ENCODE results near the gene LAMTOR4. TPM values are rescaled to one million over a fixed set of nuclear protein-coding genes. Genes with fewer than 3 reads are reported as not detected.
A peak's percentile ranks its signal among the peaks of the same experiment; 100 is the strongest.
"Not testable (repeated sequence)": the region's sequence is repeated elsewhere in the genome, so short reads cannot be mapped to it uniquely, and the experiment has no call there.

LAMTOR4 gene
- total RNA-seq, 2 donors from 2014 or later = 213 to 243 TPM

GRCh38 chr7:100132126-100132525, 16.6 kb upstream of the LAMTOR4 start:
- intact Hi-C loops (cut with DNase I) = loop anchor here (5.0 kb wide), 1 partner anchor 90 kb away; no protein-coding TSS in a partner anchor
- H3K36me3 ChIP-seq = no peaks in the 10 kb centered on the region
- H3K27me3 ChIP-seq (replicated peaks; ENCODE audit: insufficient read depth) = no peaks in the 10 kb centered on the region
- DNase-seq (ENCODE audit: low spot score) = no peak
- H3K4me1 ChIP-seq (replicated peaks) = no peaks in the 10 kb centered on the region
- no peak overlapping the region for H3K27ac ChIP-seq
- no peak overlapping the region for H3K4me3 ChIP-seq
- no peaks in the 10 kb centered on the region for H3K9me3 ChIP-seq
- WGBS = 70% methylated on average over 7 of the region's 7 CpGs
- TF ChIP-seq CTCF (IDR thresholded peaks at IDR 0.05) (no peak), POLR2AphosphoS5 (IDR thresholded peaks at IDR 0.05) (no peak), POLR2A (IDR thresholded peaks at IDR 0.05) (no peak)

- DNase-seq (ENCODE audit: low spot score) = peak; percentile 44
- Histone ChIP-seq H3K27ac (no peak overlapping the region), H3K4me3 (no peak overlapping the region), H3K27me3 (replicated peaks; ENCODE audit: insufficient read depth) (no peaks in the 10 kb centered on the region), H3K4me1 (replicated peaks) (no peaks in the 10 kb centered on the region), H3K9me3 (no peaks in the 10 kb centered on the region), H3K36me3 (no peaks in the 10 kb centered on the region)
- TF ChIP-seq POLR2AphosphoS5 (IDR thresholded peaks at IDR 0.05) (peak; percentile 20), POLR2A (IDR thresholded peaks at IDR 0.05) (no peak), CTCF (IDR thresholded peaks at IDR 0.05) (peak; percentile 37 to 85 (median 78))
- intact Hi-C loops (cut with DNase I) = loop anchor here (5.0 kb wide), 1 partner anchor 90 kb away; no protein-coding TSS in a partner anchor
- WGBS = 20% methylated on average over 3 of the region's 3 CpGs
Observed at GRCh38 chr7:100132697-100133151, 16.0 kb upstream of the LAMTOR4 start.

- DNase-seq (ENCODE audit: low spot score) = no peak
- intact Hi-C loops (cut with DNase I) = no loop called here
- no peaks in the 10 kb centered on the region for H3K9me3 ChIP-seq
- no peaks in the 10 kb centered on the region for H3K27me3 ChIP-seq (replicated peaks; ENCODE audit: insufficient read depth)
- no peaks in the 10 kb centered on the region for H3K36me3 ChIP-seq
- no peak for TF ChIP-seq POLR2AphosphoS5 (IDR thresholded peaks at IDR 0.05)
- no peak for TF ChIP-seq POLR2A (IDR thresholded peaks at IDR 0.05)
- TF ChIP-seq CTCF (IDR thresholded peaks at IDR 0.05) = no peak
- no peaks in the 10 kb centered on the region for H3K4me1 ChIP-seq (replicated peaks)
- WGBS = 77% methylated on average over 13 of the region's 13 CpGs
- H3K4me3 ChIP-seq = no peak overlapping the region
- H3K27ac ChIP-seq = no peak overlapping the region
Observed at GRCh38 chr7:100137851-100138760, 10.6 kb upstream of the LAMTOR4 start.

GRCh38 chr7:100141555-100141949, 7.2 kb upstream of the LAMTOR4 start:
- intact Hi-C loops (cut with DNase I) = no loop called here
- H3K27ac ChIP-seq = no peak overlapping the region
- H3K9me3 ChIP-seq = no peaks in the 10 kb centered on the region
- H3K36me3 ChIP-seq = no peaks in the 10 kb centered on the region
- H3K27me3 ChIP-seq (replicated peaks; ENCODE audit: insufficient read depth) = no peaks in the 10 kb centered on the region
- 58% methylated on average over 3 of the region's 3 CpGs for WGBS
- peak; percentile 29 for TF ChIP-seq POLR2AphosphoS5 (IDR thresholded peaks at IDR 0.05)
- TF ChIP-seq POLR2A (IDR thresholded peaks at IDR 0.05) = no peak
- H3K4me1 ChIP-seq (replicated peaks) = no peaks in the 10 kb centered on the region
- H3K4me3 ChIP-seq = no peak overlapping the region
- no peak for DNase-seq (ENCODE audit: low spot score)

GRCh38 chr7:100142461-100142860, 6.3 kb upstream of the LAMTOR4 start:
- H3K27me3 ChIP-seq (replicated peaks; ENCODE audit: insufficient read depth) = no peaks in the 10 kb centered on the region
- H3K4me1 ChIP-seq (replicated peaks) = no peaks in the 10 kb centered on the region
- H3K36me3 ChIP-seq = no peaks in the 10 kb centered on the region
- 97% methylated on average over 3 of the region's 3 CpGs for WGBS
- intact Hi-C loops (cut with DNase I) = no loop called here
- H3K4me3 ChIP-seq = no peak overlapping the region
- no peaks in the 10 kb centered on the region for H3K9me3 ChIP-seq
- TF ChIP-seq POLR2A (IDR thresholded peaks at IDR 0.05) = no peak
- no peak for TF ChIP-seq POLR2AphosphoS5 (IDR thresholded peaks at IDR 0.05)
- no peak for TF ChIP-seq CTCF (IDR thresholded peaks at IDR 0.05)
- DNase-seq (ENCODE audit: low spot score) = no peak
- H3K27ac ChIP-seq = no peak overlapping the region

- H3K27me3 ChIP-seq (replicated peaks; ENCODE audit: insufficient read depth); intact Hi-C loops (cut with DNase I); H3K4me1 ChIP-seq (replicated peaks); H3K9me3 ChIP-seq; H3K4me3 ChIP-seq; DNase-seq (ENCODE audit: low spot score); H3K36me3 ChIP-seq; H3K27ac ChIP-seq: not testable (repeated sequence)
- WGBS = 92% methylated on average over 4 of the region's 4 CpGs
Observed at GRCh38 chr7:100146350-100146749, 2.4 kb upstream of the LAMTOR4 start.
